ENCODE measurements around the gene GNA14. TPM values are rescaled to one million over a fixed set of nuclear protein-coding genes. Genes with fewer than 3 reads are reported as not detected.

Gene GNA14
- total RNA-seq, 1 experiment from 2014 or later = 0.37 TPM

DNA sequence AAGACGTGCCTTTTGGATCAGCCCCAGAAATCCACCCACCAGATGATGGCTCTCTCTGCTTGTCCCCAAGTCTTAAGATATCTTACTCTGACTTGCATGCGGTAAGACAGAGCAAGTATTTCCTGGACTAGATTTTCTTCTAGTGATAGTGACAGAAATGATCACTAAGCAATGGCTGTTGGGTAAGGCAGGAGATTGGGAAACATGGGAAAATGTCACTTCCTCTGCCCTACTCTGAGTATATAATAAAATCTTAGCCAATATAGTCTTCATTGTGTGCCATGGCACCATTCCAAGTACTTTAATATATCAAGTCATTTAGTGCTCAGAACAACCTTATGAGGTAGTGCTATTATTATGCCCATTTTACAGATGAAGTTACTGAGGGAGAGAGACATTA is 31.0 kb upstream of the GNA14 start:
- H4K8ac ChIP-seq (replicated peaks; ENCODE audit: insufficient read length, low read depth, low read length) = no peak overlapping the region
- DNase-seq = no peak
- no peak overlapping the region for H3K4me2 ChIP-seq (ENCODE audit: insufficient read depth, insufficient read length, low read length)
- H3K4me1 Mint-ChIP-seq = no peaks in the 10 kb centered on the region
- no peaks in the 10 kb centered on the region for H3K27me3 Mint-ChIP-seq (ENCODE audit: low read depth)
- H2BK12ac ChIP-seq (ENCODE audit: insufficient read length, low read depth, low read length) = no peak overlapping the region
- no peak overlapping the region for H2BK15ac ChIP-seq (ENCODE audit: low read depth, low read length)
- no peak overlapping the region for H3K4me3 Mint-ChIP-seq
- no peak overlapping the region for H2AK5ac ChIP-seq (ENCODE audit: insufficient read length, low read length)
- no peak overlapping the region for H4K5ac ChIP-seq (ENCODE audit: insufficient read length, low read depth, low read length)
- H3K14ac ChIP-seq (ENCODE audit: insufficient read depth, low read length) = no peak overlapping the region
- no peak overlapping the region for H3K23ac ChIP-seq (ENCODE audit: insufficient read length, low read depth, low read length)
- no peaks in the 10 kb centered on the region for H3K9me3 ChIP-seq (ENCODE audit: control insufficient read depth, low read depth, low read length)
- no peak overlapping the region for H2BK20ac ChIP-seq (ENCODE audit: low read depth, low read length, poor library complexity, severe bottlenecking)
- peaks cover 4 to 12% (median 6%) of the 10 kb centered on the region in 3 experiments for H3K36me3 Mint-ChIP-seq (ENCODE audit: insufficient read depth in 1 of 3, low read depth in 3 of 3)
- TF ChIP-seq, protein P1, sequence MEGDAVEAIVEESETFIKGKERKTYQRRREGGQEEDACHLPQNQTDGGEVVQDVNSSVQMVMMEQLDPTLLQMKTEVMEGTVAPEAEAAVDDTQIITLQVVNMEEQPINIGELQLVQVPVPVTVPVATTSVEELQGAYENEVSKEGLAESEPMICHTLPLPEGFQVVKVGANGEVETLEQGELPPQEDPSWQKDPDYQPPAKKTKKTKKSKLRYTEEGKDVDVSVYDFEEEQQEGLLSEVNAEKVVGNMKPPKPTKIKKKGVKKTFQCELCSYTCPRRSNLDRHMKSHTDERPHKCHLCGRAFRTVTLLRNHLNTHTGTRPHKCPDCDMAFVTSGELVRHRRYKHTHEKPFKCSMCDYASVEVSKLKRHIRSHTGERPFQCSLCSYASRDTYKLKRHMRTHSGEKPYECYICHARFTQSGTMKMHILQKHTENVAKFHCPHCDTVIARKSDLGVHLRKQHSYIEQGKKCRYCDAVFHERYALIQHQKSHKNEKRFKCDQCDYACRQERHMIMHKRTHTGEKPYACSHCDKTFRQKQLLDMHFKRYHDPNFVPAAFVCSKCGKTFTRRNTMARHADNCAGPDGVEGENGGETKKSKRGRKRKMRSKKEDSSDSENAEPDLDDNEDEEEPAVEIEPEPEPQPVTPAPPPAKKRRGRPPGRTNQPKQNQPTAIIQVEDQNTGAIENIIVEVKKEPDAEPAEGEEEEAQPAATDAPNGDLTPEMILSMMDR (conservative IDR thresholded peaks at IDR 0.05) = no peak
- no CpG with 5 or more reads among the region's 2 CpGs for WGBS (ENCODE audit: extremely low coverage, insufficient read length, low lambda C conversion rate)
- no peaks in the 10 kb centered on the region for H3K79me1 ChIP-seq (ENCODE audit: insufficient read depth, low read depth, low read length, poor library complexity, severe bottlenecking)
- no peak overlapping the region for H2BK5ac ChIP-seq (ENCODE audit: insufficient read length, low read length)
- no peaks in the 10 kb centered on the region for H3K27me3 ChIP-seq (ENCODE audit: insufficient read depth, low read length)
- H3K23me2 ChIP-seq (ENCODE audit: insufficient read length, low read depth, low read length, poor library complexity, severe bottlenecking) = no peaks in the 10 kb centered on the region
- H3T11ph ChIP-seq (ENCODE audit: low read length) = no peak overlapping the region
- H3K9ac ChIP-seq (ENCODE audit: extremely low read depth, insufficient read length, low read length) = no peak overlapping the region
- no peak overlapping the region for H3K56ac ChIP-seq (ENCODE audit: insufficient read length, low read depth, low read length)
- H2AFZ ChIP-seq (ENCODE audit: low read length) = no peak overlapping the region
- no peak overlapping the region for H3K4ac ChIP-seq (ENCODE audit: low read depth, low read length)
- H3K4me1 ChIP-seq (ENCODE audit: insufficient read depth, low read length) = no peaks in the 10 kb centered on the region
- H3K27ac ChIP-seq (ENCODE audit: insufficient read length, low read depth, low read length) = no peak overlapping the region
- H3K9me3 Mint-ChIP-seq = peaks cover 11% of the 10 kb centered on the region in 2 experiments; a peak in 4 of 5 replicates
- no peaks in the 10 kb centered on the region for H3K79me2 ChIP-seq (ENCODE audit: insufficient read depth, low read length)
- H4K91ac ChIP-seq (ENCODE audit: insufficient read length, low read depth, low read length) = no peak overlapping the region
- no peak overlapping the region for H2BK120ac ChIP-seq (ENCODE audit: low read depth, low read length, poor library complexity, severe bottlenecking)
- no peak overlapping the region for H3K27ac Mint-ChIP-seq
- H4K20me1 ChIP-seq (ENCODE audit: control insufficient read depth, insufficient read depth, insufficient read length) = no peaks in the 10 kb centered on the region
- H3K18ac ChIP-seq (ENCODE audit: insufficient read length, low read depth, low read length) = no peak overlapping the region
